ENCODE data around the gene GALK1. TPM values are rescaled to one million over a fixed set of nuclear protein-coding genes. Genes with fewer than 3 reads are reported as not detected.

GALK1 gene
- 26.0 and 43.9 TPM in 2 replicates for total RNA-seq

GRCh38 chr17:75764711-75765421 lies at the start of gene GALK1:
GALK1 (minus strand) TSS chr17:75765192; CDS start chr17:75765136, 56 bp downstream.

GRCh38 chr17:75784473-75785015 lies 19.6 kb upstream of the GALK1 start, which contains the start of gene UNK:
UNK (plus strand) TSS chr17:75784806; CDS start chr17:75784881, 75 bp downstream.

GRCh38 chr17:75720656-75721462 lies 44.1 kb downstream of the GALK1 start, which contains the start of gene ITGB4:
ITGB4 (plus strand) TSS chr17:75721459; CDS start chr17:75724704, 3,245 bp downstream.

Other genes starting within 250 kb of the GALK1 start
- gene CASKIN2, start 249.7 kb downstream of the GALK1 start, total RNA-seq: 2.3 and 3.9 TPM in 2 replicates
- 20.2 and 50.1 TPM in 2 replicates for gene TSEN54, start 248.7 kb downstream of the GALK1 start, total RNA-seq
- gene LLGL2, start 239.5 kb downstream of the GALK1 start, total RNA-seq: 50.6 and 58.0 TPM in 2 replicates
- gene MYO15B, start 177.4 kb downstream of the GALK1 start, total RNA-seq: 4.5 and 6.3 TPM in 2 replicates
- 0.96 and 2.1 TPM in 2 replicates for gene SMIM5, start 131.8 kb downstream of the GALK1 start, total RNA-seq
- gene RECQL5, start 98.0 kb downstream of the GALK1 start, total RNA-seq: 15.4 and 17.5 TPM in 2 replicates
- gene SAP30BP, start 97.9 kb downstream of the GALK1 start, total RNA-seq: 46.3 and 67.2 TPM in 2 replicates
- gene ITGB4, start 43.7 kb downstream of the GALK1 start, total RNA-seq: 367 and 716 TPM in 2 replicates
- 7.5 and 8.3 TPM in 2 replicates for gene UNK, start 19.6 kb upstream of the GALK1 start, total RNA-seq
- gene UNC13D, start 79.2 kb upstream of the GALK1 start, total RNA-seq: 6.2 and 7.7 TPM in 2 replicates
- gene WBP2, start 90.1 kb upstream of the GALK1 start, total RNA-seq: 18.3 and 24.9 TPM in 2 replicates
- 16.2 and 46.3 TPM in 2 replicates for gene TRIM47, start 113.4 kb upstream of the GALK1 start, total RNA-seq
- gene TRIM65, start 131.8 kb upstream of the GALK1 start, total RNA-seq: 24.1 and 30.1 TPM in 2 replicates
- gene MRPL38, start 139.7 kb upstream of the GALK1 start, total RNA-seq: 29.9 and 39.6 TPM in 2 replicates
- gene FBF1, start 175.8 kb upstream of the GALK1 start, total RNA-seq: 9.2 and 11.9 TPM in 2 replicates
- 43.3 and 61.4 TPM in 2 replicates for gene ACOX1, start 214.0 kb upstream of the GALK1 start, total RNA-seq
- gene TEN1, start 214.0 kb upstream of the GALK1 start, total RNA-seq: 17.6 and 22.4 TPM in 2 replicates
- gene CDK3, start 235.7 kb upstream of the GALK1 start, total RNA-seq: 0.21 and 1.2 TPM in 2 replicates